CD4-positive, alpha-beta T cell treated with Interleukin-15 for 4 hours (primary cell): Measurements from ENCODE around the gene SCN5A.

ENCODE experiments used
- DNase-seq: peaks from one replicate; pipeline ENCODE4 v3.0.0-alpha.2; 2020; ENCODE audit warnings: low spot score

The SCN5A gene

GRCh38 chr3:38599886-38600285 lies 49.6 kb downstream of the SCN5A start:
- DNase-seq: no peak

GRCh38 chr3:38598791-38599190 lies 50.7 kb downstream of the SCN5A start:
- DNase-seq: no peak

GRCh38 chr3:38597502-38598060 lies 51.9 kb downstream of the SCN5A start:
- DNase-seq: no peak

- DNase-seq: no peak
These were observed 54.1 kb downstream of the SCN5A start for GRCh38 chr3:38595393-38595792.

GRCh38 chr3:38590521-38590920 lies 59.0 kb downstream of the SCN5A start:
- DNase-seq: no peak

- DNase-seq: no peak
These were observed 60.2 kb downstream of the SCN5A start for GRCh38 chr3:38588995-38589937.

GRCh38 chr3:38588371-38588971 lies 61.0 kb downstream of the SCN5A start:
- no peak for DNase-seq

- DNase-seq: no peak
These were observed 61.8 kb downstream of the SCN5A start for GRCh38 chr3:38587548-38588131.

- DNase-seq: no peak
These were observed 62.7 kb downstream of the SCN5A start for GRCh38 chr3:38586546-38587520.

GRCh38 chr3:38585791-38586420 lies 63.6 kb downstream of the SCN5A start:
- no peak for DNase-seq

GRCh38 chr3:38583688-38584087 lies 65.8 kb downstream of the SCN5A start:
- no peak for DNase-seq

- no peak for DNase-seq
These were observed 66.4 kb downstream of the SCN5A start for GRCh38 chr3:38582941-38583645.

- DNase-seq: no peak
These were observed 67.2 kb downstream of the SCN5A start for GRCh38 chr3:38582316-38582715.

- no peak for DNase-seq
These were observed 67.7 kb downstream of the SCN5A start for GRCh38 chr3:38581774-38582173.

GRCh38 chr3:38580450-38581382 lies 68.8 kb downstream of the SCN5A start:
- no peak for DNase-seq

GRCh38 chr3:38579551-38580449 lies 69.7 kb downstream of the SCN5A start:
- DNase-seq: no peak

GRCh38 chr3:38579141-38579540 lies 70.3 kb downstream of the SCN5A start:
- DNase-seq: no peak

- DNase-seq: no peak
These were observed 70.9 kb downstream of the SCN5A start for GRCh38 chr3:38578551-38578950.
